AG09309 (cell line): ENCODE data around the gene BTNL3.

ENCODE experiments used
- DNase-seq: peaks from one replicate; pipeline ENCODE4 v3.0.0-alpha.2; 2010; ENCODE audit warnings: low read depth
- H3K4me3 ChIP-seq: 2 replicates; pipeline ENCODE4 v1.5.1; 2011; ENCODE audit warnings: mild to moderate bottlenecking, low read depth, low read length, moderate library complexity; ENCODE audit not compliant: control insufficient read depth
- CTCF ChIP-seq: IDR thresholded peaks from 2 replicates; pipeline ENCODE4 v1.5.1; 2011; ENCODE audit warnings: mild to moderate bottlenecking, low read depth, low read length, inconsistent platforms; ENCODE audit not compliant: insufficient read depth, control insufficient read depth; ENCODE audit errors: missing control alignments

BTNL3 gene

GRCh38 chr5:181036816-181037364, 48.2 kb downstream of the BTNL3 start:
- no peak for TF ChIP-seq CTCF
- H3K4me3 ChIP-seq: no peak overlapping the region
- DNase-seq: no peak

DNA sequence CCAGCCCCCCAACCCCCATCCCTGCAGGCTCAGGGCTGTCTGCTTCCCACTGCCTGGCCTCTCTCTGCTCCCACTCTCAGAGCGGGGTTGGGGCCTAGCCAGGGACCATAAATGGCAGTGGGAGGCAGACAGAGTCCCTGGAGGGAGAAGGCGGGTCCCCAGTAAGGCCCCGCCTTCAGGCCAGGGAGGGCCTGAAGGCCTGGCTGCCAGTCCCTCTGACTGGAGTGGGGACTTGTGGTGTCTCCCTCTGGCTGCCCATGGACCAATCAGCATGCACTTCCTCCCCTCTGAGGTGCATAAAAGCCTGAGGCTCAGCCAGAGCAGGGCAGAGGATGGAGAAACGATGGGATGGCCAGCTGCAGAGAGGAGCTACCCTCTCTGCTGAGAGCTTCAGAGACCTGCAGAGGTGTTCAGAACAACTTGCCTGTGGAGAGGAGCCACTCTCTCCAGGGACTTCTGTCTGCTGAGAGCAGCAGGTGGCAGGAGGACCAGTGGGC, 48.8 kb downstream of the BTNL3 start:
- no peak for TF ChIP-seq CTCF
- no peak for DNase-seq
- no peak overlapping the region for H3K4me3 ChIP-seq

DNA sequence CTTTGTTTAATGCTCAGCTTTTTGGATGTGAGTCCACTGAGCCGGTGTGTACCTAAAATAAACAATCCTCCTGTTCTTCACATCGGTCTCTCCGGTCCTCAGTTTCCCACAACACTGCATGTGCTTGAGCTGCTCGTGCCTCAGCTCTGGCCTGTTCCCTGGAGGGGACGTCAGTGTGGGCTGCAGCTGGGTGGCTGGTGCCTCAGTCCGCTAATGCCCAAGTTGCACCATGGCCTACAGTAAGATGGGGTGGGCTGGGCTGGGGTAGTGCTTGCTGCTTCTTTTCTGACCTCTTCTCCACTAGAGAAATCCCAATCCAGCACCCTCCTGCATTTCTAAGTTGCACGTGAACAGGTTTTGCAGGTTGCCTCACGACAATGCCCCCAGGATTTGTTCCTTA, 50.8 kb downstream of the BTNL3 start:
- no peak for DNase-seq
- no peak overlapping the region for H3K4me3 ChIP-seq
- no peak for TF ChIP-seq CTCF

DNA sequence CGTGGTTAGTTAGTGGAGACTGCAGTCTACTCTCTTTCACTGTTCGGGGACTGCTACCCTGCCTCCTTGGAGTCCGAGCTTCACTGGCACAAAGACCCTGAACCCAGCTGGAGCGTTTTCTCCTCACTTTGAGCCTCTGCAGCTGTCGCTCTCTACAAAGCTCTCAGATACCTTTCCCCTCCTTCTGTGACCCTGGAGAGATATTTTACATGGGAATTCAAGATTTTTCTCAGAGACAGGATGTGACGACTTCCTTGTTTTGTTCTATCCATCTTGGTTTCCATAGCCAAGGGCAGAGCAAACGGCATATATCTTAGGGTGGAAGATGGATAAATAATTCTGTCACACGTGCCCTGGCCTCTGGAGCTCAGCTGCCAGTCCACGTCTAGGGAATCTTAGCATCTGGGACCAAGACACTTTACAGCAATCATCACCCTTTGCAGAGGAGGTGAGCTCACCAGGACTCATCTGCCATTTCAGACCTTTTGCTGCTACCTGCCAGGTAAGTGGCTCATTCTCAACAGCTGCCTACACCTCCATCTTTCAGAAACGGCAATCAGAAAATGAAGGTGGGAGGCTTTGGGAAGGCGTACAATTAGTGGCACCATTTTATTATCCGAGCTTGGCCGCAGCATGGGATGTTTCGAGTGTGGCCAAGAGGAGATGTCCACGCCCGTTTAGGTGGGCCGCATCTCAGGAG, 51.4 kb downstream of the BTNL3 start, which contains the start of gene BTNL9:
Gene BTNL9, plus strand, starts transcription at position 336 of the 700 bp plus-strand sequence. CDS start 5,224 bp downstream, outside the sequence.
- TF ChIP-seq CTCF: no peak
- no peak within 1 kb of the TSS for H3K4me3 ChIP-seq

GRCh38 chr5:181040631-181040945, 51.9 kb downstream of the BTNL3 start:
- H3K4me3 ChIP-seq: no peak overlapping the region
- no peak for TF ChIP-seq CTCF
- no peak for DNase-seq

More for the DNA sequence above, 51.4 kb downstream of the BTNL3 start, which contains the start of gene BTNL9:
- DNase-seq: no peak

DNA sequence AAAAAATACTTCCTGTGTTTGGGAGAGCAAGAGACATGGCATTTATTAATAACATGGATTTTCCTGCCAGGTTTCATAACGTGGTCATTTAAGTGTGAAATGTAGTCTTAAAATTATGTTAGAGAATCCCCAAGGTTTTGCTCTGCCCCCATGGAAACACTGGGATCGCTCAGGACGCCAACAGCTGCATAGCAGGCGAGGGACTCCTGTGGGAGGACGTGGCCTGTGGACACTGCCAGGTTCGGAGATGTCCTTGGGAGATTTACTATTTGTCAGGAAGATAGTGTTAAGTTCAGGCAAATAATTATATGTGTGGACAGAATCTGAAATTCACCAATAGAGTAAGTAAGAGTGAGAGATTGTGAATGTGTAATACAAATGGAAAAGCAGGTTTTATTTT, 52.4 kb downstream of the BTNL3 start:
- no peak for DNase-seq
- no peak for TF ChIP-seq CTCF
- no peak overlapping the region for H3K4me3 ChIP-seq
